Measurements from ENCODE around the gene ZNF483.
"Not testable (repeated sequence)": the region's sequence is repeated elsewhere in the genome, so short reads cannot be mapped to it uniquely, and the experiment has no call there.

ZNF483 gene

DNA sequence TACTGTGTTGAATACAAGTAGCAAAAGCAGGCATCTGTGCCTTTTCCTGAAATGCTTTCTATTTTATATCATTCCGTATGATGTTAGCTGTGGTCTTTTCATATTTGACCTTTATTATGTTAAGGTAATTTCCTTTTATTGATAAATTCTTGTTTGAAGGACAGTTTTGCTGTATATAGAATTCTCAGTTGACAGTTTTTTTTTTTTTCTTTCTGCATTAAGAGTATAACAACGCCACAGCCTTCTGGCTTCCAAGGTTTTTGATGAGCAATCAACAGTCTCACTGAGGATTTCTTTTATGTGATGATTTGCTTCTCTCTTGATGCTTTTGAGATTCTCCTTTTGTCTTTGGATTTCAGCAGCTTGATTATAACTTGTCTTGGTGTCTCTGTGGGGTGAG lies 23.6 kb downstream of the ZNF483 start:
- DNase-seq (ENCODE audit: insufficient read length, low spot score): no peak
- no peak for FAIRE-seq
- TF ChIP-seq CTCF (IDR thresholded peaks at IDR 0.05; ENCODE audit: insufficient read depth, missing control alignments): no peak

DNA sequence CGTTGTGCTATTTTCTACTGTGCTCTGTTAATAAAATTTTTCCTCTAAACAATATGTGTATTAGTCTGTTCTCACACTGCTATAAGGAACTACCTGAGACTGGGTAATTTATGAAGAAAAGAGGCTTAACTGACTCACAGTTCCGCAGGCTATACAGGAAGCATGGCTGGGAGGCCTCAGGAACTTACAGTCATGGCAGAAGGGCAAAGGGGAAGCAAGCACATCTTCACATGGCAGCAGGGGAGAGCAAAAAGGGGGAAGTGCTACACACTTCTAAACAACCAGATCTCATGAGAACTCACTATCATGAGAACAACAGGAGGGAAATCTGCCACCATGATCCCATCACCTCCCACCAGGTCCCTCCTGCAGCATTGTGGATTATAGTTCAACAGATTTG lies 30.4 kb downstream of the ZNF483 start:
- not testable (repeated sequence) for FAIRE-seq; DNase-seq (ENCODE audit: insufficient read length, low spot score)

GRCh38 chr9:111559000-111559610 lies 34.1 kb downstream of the ZNF483 start:
- DNase-seq (ENCODE audit: insufficient read length, low spot score): no peak
- FAIRE-seq: no peak
- no peak for TF ChIP-seq CTCF (IDR thresholded peaks at IDR 0.05; ENCODE audit: insufficient read depth, missing control alignments)

GRCh38 chr9:111561165-111561719 lies 36.3 kb downstream of the ZNF483 start:
- no peak for TF ChIP-seq CTCF (IDR thresholded peaks at IDR 0.05; ENCODE audit: insufficient read depth, missing control alignments)
- FAIRE-seq (no peak), DNase-seq (ENCODE audit: insufficient read length, low spot score) (no peak)

- no peak for TF ChIP-seq CTCF (IDR thresholded peaks at IDR 0.05; ENCODE audit: insufficient read depth, missing control alignments)
- FAIRE-seq: no peak
- DNase-seq (ENCODE audit: insufficient read length, low spot score): no peak
Measured at GRCh38 chr9:111566234-111566633, 41.3 kb downstream of the ZNF483 start.

GRCh38 chr9:111568127-111568526 lies 43.1 kb downstream of the ZNF483 start:
- not testable (repeated sequence) for DNase-seq (ENCODE audit: insufficient read length, low spot score); FAIRE-seq

GRCh38 chr9:111572950-111573604 lies 48.1 kb downstream of the ZNF483 start:
- no peak for DNase-seq (ENCODE audit: insufficient read length, low spot score)
- no peak for FAIRE-seq

More at GRCh38 chr9:111572950-111573604, 48.1 kb downstream of the ZNF483 start:
- no peak for TF ChIP-seq CTCF (IDR thresholded peaks at IDR 0.05; ENCODE audit: insufficient read depth, missing control alignments)

Data from D721Med (cell line).